ENCODE measurements around the gene COG4.
A peak's percentile ranks its signal among the peaks of the same experiment; 100 is the strongest.
"Not testable (repeated sequence)": the region's sequence is repeated elsewhere in the genome, so short reads cannot be mapped to it uniquely, and the experiment has no call there.

Gene COG4

DNA sequence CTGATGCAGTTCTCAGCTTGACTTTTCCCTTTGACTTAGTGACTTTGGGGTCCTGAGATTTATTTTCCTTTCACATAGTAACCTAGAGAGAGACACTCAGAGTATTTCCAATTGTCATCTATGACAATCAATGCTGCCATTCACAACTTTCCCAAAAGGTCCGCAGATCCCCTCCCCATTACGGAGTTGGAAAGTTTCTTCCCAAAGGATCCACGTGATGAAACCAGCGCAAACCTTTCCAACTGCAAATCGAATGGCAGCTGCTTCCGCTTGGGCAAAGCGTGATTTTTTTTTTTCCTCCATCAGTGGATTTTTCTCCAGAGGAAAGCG, 69.5 kb downstream of the COG4 start:
- no peak for DNase-seq
- Histone ChIP-seq H3K27me3 (ENCODE audit: insufficient read depth, low read length, poor library complexity) (no peaks in the 10 kb centered on the region), H2AFZ (ENCODE audit: low read depth, low read length) (peak overlapping the region; percentile 95), H3K27ac (ENCODE audit: low read length) (peak overlapping the region; percentile 99), H3K4me3 (ENCODE audit: low read depth in 1 of 2, low read length in 2 of 2) (peak overlapping the region; percentile 63 to 79), H3K9me3 (ENCODE audit: insufficient read depth, low read length, severe bottlenecking) (no peaks in the 10 kb centered on the region), H4K20me1 (ENCODE audit: insufficient read depth, low read length) (no peaks in the 10 kb centered on the region), H3K9ac (ENCODE audit: low read depth, low read length) (peak overlapping the region; percentile 87), H3K4me2 (ENCODE audit: insufficient read depth, low read length) (peak overlapping the region; percentile 93), H3K79me2 (ENCODE audit: insufficient read depth, low read length) (peaks cover 8% of the 10 kb centered on the region), H3K4me1 (ENCODE audit: insufficient read depth, low read length) (peaks cover 24% of the 10 kb centered on the region), H3K36me3 (ENCODE audit: insufficient read depth, low read length) (no peaks in the 10 kb centered on the region; the same call in 1 of the 2 replicates)
- no peak for ATAC-seq (ENCODE audit: insufficient read depth, low read depth)
- TF ChIP-seq EZH2 (IDR thresholded peaks at IDR 0.05; ENCODE audit: borderline replicate concordance, low read depth, low read length, severe bottlenecking) = no peak
- TF ChIP-seq, protein P1, sequence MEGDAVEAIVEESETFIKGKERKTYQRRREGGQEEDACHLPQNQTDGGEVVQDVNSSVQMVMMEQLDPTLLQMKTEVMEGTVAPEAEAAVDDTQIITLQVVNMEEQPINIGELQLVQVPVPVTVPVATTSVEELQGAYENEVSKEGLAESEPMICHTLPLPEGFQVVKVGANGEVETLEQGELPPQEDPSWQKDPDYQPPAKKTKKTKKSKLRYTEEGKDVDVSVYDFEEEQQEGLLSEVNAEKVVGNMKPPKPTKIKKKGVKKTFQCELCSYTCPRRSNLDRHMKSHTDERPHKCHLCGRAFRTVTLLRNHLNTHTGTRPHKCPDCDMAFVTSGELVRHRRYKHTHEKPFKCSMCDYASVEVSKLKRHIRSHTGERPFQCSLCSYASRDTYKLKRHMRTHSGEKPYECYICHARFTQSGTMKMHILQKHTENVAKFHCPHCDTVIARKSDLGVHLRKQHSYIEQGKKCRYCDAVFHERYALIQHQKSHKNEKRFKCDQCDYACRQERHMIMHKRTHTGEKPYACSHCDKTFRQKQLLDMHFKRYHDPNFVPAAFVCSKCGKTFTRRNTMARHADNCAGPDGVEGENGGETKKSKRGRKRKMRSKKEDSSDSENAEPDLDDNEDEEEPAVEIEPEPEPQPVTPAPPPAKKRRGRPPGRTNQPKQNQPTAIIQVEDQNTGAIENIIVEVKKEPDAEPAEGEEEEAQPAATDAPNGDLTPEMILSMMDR (IDR thresholded peaks at IDR 0.05; ENCODE audit: borderline replicate concordance, extremely low read depth, low read length, poor library complexity, severe bottlenecking) = no peak

GRCh38 chr16:70453117-70453891, 70.0 kb downstream of the COG4 start:
- DNase-seq (no peak), ATAC-seq (ENCODE audit: insufficient read depth, low read depth) (no peak)
- Histone ChIP-seq H3K79me2 (ENCODE audit: insufficient read depth, low read length) (peaks cover 8% of the 10 kb centered on the region), H3K4me2 (ENCODE audit: insufficient read depth, low read length) (peak overlapping the region; percentile 93), H2AFZ (ENCODE audit: low read depth, low read length) (peak overlapping the region; percentile 95), H3K4me3 (ENCODE audit: low read depth in 1 of 2, low read length in 2 of 2) (peak overlapping the region; percentile 63 to 79), H3K9ac (ENCODE audit: low read depth, low read length) (peak overlapping the region; percentile 87), H3K27ac (ENCODE audit: low read length) (peak overlapping the region; percentile 99), H3K4me1 (ENCODE audit: insufficient read depth, low read length) (peaks cover 24% of the 10 kb centered on the region), H3K27me3 (ENCODE audit: insufficient read depth, low read length, poor library complexity) (no peaks in the 10 kb centered on the region), H3K9me3 (ENCODE audit: insufficient read depth, low read length, severe bottlenecking) (no peaks in the 10 kb centered on the region), H3K36me3 (ENCODE audit: insufficient read depth, low read length) (no peaks in the 10 kb centered on the region; the same call in 1 of the 2 replicates), H4K20me1 (ENCODE audit: insufficient read depth, low read length) (no peaks in the 10 kb centered on the region)
- TF ChIP-seq, protein P1 (IDR thresholded peaks at IDR 0.05; ENCODE audit: borderline replicate concordance, extremely low read depth, low read length, poor library complexity, severe bottlenecking) = no peak
- no peak for TF ChIP-seq EZH2 (IDR thresholded peaks at IDR 0.05; ENCODE audit: borderline replicate concordance, low read depth, low read length, severe bottlenecking)

GRCh38 chr16:70451004-70451340, 72.4 kb downstream of the COG4 start:
- DNase-seq; H2AFZ ChIP-seq (ENCODE audit: low read depth, low read length); H3K9ac ChIP-seq (ENCODE audit: low read depth, low read length); H3K4me2 ChIP-seq (ENCODE audit: insufficient read depth, low read length); H3K27me3 ChIP-seq (ENCODE audit: insufficient read depth, low read length, poor library complexity); H3K27ac ChIP-seq (ENCODE audit: low read length); H4K20me1 ChIP-seq (ENCODE audit: insufficient read depth, low read length); H3K4me3 ChIP-seq (ENCODE audit: low read depth in 1 of 2, low read length in 2 of 2); ATAC-seq (ENCODE audit: insufficient read depth, low read depth); H3K36me3 ChIP-seq (ENCODE audit: insufficient read depth, low read length); H3K79me2 ChIP-seq (ENCODE audit: insufficient read depth, low read length); H3K9me3 ChIP-seq (ENCODE audit: insufficient read depth, low read length, severe bottlenecking): not testable (repeated sequence)
- H3K4me1 ChIP-seq (ENCODE audit: insufficient read depth, low read length) = peaks cover 20% of the 10 kb centered on the region

DNA sequence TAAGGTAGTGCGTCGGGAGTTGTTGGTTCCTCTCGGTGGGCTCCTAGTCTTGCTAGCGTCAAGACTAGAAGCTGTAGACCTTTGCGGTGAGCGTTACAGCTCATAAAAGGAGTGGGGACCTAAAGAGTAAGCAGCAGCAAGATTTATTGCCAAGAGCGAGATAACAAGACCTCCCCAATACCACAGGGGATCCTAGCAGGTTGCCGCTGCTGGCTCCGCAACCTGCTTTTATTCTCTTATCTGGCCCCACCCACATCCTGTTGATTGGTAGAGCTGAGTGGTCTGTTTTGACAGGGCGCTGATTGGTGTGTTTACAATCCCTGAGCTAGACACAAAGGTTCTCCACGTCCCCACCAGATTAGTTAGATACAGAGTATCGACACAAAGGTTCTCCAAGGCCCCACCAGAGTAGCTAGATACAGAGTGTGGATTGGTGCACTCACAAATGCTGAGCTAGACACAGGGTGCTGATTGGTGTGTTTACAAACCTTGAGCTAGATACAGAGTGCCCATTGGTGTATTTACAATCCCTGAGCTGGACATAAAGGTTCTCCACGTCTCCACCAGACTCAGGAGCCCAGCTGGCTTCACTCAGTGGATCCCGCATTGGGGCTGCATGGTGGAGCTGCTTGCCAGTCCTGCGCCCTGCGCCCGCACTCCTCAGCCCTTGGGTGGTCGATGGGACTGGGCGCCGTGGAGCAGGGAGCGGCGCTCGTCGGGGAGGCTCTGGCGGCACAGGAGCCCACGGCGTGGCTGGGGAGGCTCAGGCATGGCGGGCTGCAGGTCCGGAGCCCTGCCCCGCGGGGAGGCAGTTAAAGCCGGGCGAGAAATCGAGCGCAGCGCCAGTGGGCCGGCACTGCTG, 73.0 kb downstream of the COG4 start:
- not testable (repeated sequence) for H3K79me2 ChIP-seq (ENCODE audit: insufficient read depth, low read length); H4K20me1 ChIP-seq (ENCODE audit: insufficient read depth, low read length); H3K27ac ChIP-seq (ENCODE audit: low read length); H3K27me3 ChIP-seq (ENCODE audit: insufficient read depth, low read length, poor library complexity); H2AFZ ChIP-seq (ENCODE audit: low read depth, low read length); H3K9ac ChIP-seq (ENCODE audit: low read depth, low read length); H3K36me3 ChIP-seq (ENCODE audit: insufficient read depth, low read length); ATAC-seq (ENCODE audit: insufficient read depth, low read depth); H3K9me3 ChIP-seq (ENCODE audit: insufficient read depth, low read length, severe bottlenecking); H3K4me3 ChIP-seq (ENCODE audit: low read depth in 1 of 2, low read length in 2 of 2); H3K4me2 ChIP-seq (ENCODE audit: insufficient read depth, low read length)
- H3K4me1 ChIP-seq (ENCODE audit: insufficient read depth, low read length) = peaks cover 14% of the 10 kb centered on the region
- DNase-seq = peak; percentile 18
